Thyroid gland (tissue), 4 donors: ENCODE results near the gene MAGEH1. TPM values are rescaled to one million over a fixed set of nuclear protein-coding genes. Genes with fewer than 3 reads are reported as not detected.

ENCODE experiments used
- DNase-seq, 2 donors: peaks; one replicate each; pipeline ENCODE4 v3.0.0-alpha.2; 2019
- H3K27ac ChIP-seq, 3 donors: fragments of 200-600 bp; sonication (generic); 1 replicate in 2 of 3; 2 replicates in 1 of 3; pipeline ENCODE4 v1.5.1; 2016 to 2019; ENCODE audit warnings: mild to moderate bottlenecking in 1 of 3, moderate library complexity in 1 of 3
- H3K27me3 ChIP-seq: fragments of 200-600 bp; sonication (generic); one replicate; pipeline ENCODE4 v1.5.1; 2019
- H3K36me3 ChIP-seq, 2 donors: fragments of 200-600 bp; sonication (generic); one replicate each; pipeline ENCODE4 v1.5.1; 2016 to 2019
- H3K4me1 ChIP-seq, 2 donors: fragments of 200-600 bp; sonication (generic); one replicate each; pipeline ENCODE4 v1.5.1; 2017 to 2019
- H3K4me3 ChIP-seq, 3 donors: fragments of 200-600 bp; sonication (generic); replicated peaks in 1 of 3; 1 replicate in 2 of 3; 2 replicates in 1 of 3; pipeline ENCODE4 v1.5.1; 2016; ENCODE audit warnings: mild to moderate bottlenecking in 1 of 3
- H3K9me3 ChIP-seq: fragments of 200-600 bp; sonication (generic); one replicate; pipeline ENCODE4 v1.5.1; 2017
- CTCF ChIP-seq, 6 experiments: fragments of 200-600 bp in 3 of 6; fragments of 450-650 bp in 3 of 6; sonication (generic) in 3 of 6; IDR thresholded peaks; one replicate each; pipeline ENCODE4 v1.5.1; 2016 to 2019; ENCODE audit warnings: antibody characterized with exemption in 6 of 6, mild to moderate bottlenecking in 2 of 6, inconsistent platforms in 1 of 6, moderate library complexity in 1 of 6
- POLR2A ChIP-seq, 2 donors: fragments of 450-650 bp; IDR thresholded peaks; one replicate each; pipeline ENCODE4 v1.6.1; 2017; ENCODE audit warnings: antibody characterized with exemption in 2 of 2, mild to moderate bottlenecking in 2 of 2, moderate library complexity in 1 of 2
- WGBS, 2 donors: methylation state at CpG; one replicate each; pipeline ENCODE4 v1.1.5; 2017; 5-methylcytosine and 5-hydroxymethylcytosine counted together
- intact Hi-C: fragments of 100-400 bp; cut with DNase I; formaldehyde crosslinking; loops from one replicate; pipeline ENCODE4 v1.15.1; 2023
- microRNA-seq: library from miRNA; unstranded; fragments of <30 nt; microRNA quantifications from one replicate; pipeline ENCODE4, GENCODE V29; 2016
- small RNA-seq: library from RNA; depleted of rRNA; stranded (forward); fragments of <200 nt; gene quantifications from one replicate; pipeline ENCODE3, GENCODE V24; 2016
- total RNA-seq, 4 donors: library from RNA; depleted of rRNA; stranded (reverse); fragments of >200 nt; gene quantifications; one replicate each; pipeline ENCODE4 v1.2.3, GENCODE V29; 2016

MAGEH1 gene
- total RNA-seq, 4 donors from 2014 or later: 34.5 to 74.0 (median 54.4) TPM

- Histone ChIP-seq H3K9me3 (no peaks in the 10 kb centered on the region), H3K36me3 (no peaks in the 10 kb centered on the region), H3K27ac (peak within 1 kb of the TSS; percentile 77 to 98 (median 90)), H3K27me3 (no peaks in the 10 kb centered on the region), H3K4me3 (peak within 1 kb of the TSS; percentile 1 to 40 (median 15)), H3K4me1 (no peaks in the 10 kb centered on the region)
- peak; percentile 48 to 61 for DNase-seq
- TF ChIP-seq POLR2A (IDR thresholded peaks at IDR 0.05) (peak in 1 of 2 donors; percentile 29), CTCF (IDR thresholded peaks at IDR 0.05) (peak in 1 of 6 experiments; percentile 11)
- WGBS, 2 donors: 0 to 1% methylated on average over 25 to 31 of the region's 34 CpGs
- intact Hi-C loops: no loop called here
Observed at GRCh38 chrX:55489314-55490009, 37.5 kb downstream of the MAGEH1 start, which contains the start of gene USP51. TSS of gene USP51 (minus strand) at chrX:55489848. CDS start at chrX:55488939, 909 bp downstream.

GRCh38 chrX:55490121-55490520 lies 38.2 kb downstream of the MAGEH1 start:
- no peaks in the 10 kb centered on the region for H3K36me3 ChIP-seq
- TF ChIP-seq POLR2A (IDR thresholded peaks at IDR 0.05) (no peak), CTCF (IDR thresholded peaks at IDR 0.05) (no peak)
- no peak for DNase-seq
- intact Hi-C loops: no loop called here
- peak overlapping the region in 1 of 3 donors; percentile 40 for H3K4me3 ChIP-seq
- 69 to 77% methylated on average over 4 of the region's 4 CpGs for WGBS, 2 donors
- peak overlapping the region; percentile 77 to 98 (median 90) for H3K27ac ChIP-seq
- no peaks in the 10 kb centered on the region for H3K9me3 ChIP-seq
- H3K27me3 ChIP-seq: no peaks in the 10 kb centered on the region
- no peaks in the 10 kb centered on the region for H3K4me1 ChIP-seq

- intact Hi-C loops: no loop called here
- Histone ChIP-seq H3K9me3 (no peaks in the 10 kb centered on the region), H3K27ac (no peak overlapping the region), H3K4me3 (no peak overlapping the region), H3K36me3 (no peaks in the 10 kb centered on the region), H3K4me1 (no peaks in the 10 kb centered on the region), H3K27me3 (no peaks in the 10 kb centered on the region)
- DNase-seq: no peak
- WGBS, 2 donors: 72 to 88% methylated on average over 3 to 4 of the region's 4 CpGs
- TF ChIP-seq CTCF (IDR thresholded peaks at IDR 0.05) (no peak), POLR2A (IDR thresholded peaks at IDR 0.05) (no peak)
Observed at GRCh38 chrX:55490974-55491373, 39.0 kb downstream of the MAGEH1 start.

Small RNA genes lying within 50 kb of the gene (microRNA-seq; reads per million reads assigned to microRNA genes)
- gene MIR4536-1 (not detected), gene MIR4536-2 (not detected)

Small RNA genes lying within 50 kb of the gene (small RNA-seq; reads per million reads assigned to genes)
- gene MIR4536-2: not detected

Other genes starting within 250 kb of the MAGEH1 start
- gene PAGE5, start 231.8 kb upstream of the MAGEH1 start, total RNA-seq: not detected
- not detected for gene PAGE3, start 187.2 kb upstream of the MAGEH1 start, total RNA-seq
- 10 to 100 TPM in 1 of 4 donors, 1 to 10 TPM in 3; 5.5 to 12.7 (median 8.5) TPM for gene USP51, start 37.7 kb downstream of the MAGEH1 start, total RNA-seq
- not detected for gene FOXR2, start 171.3 kb downstream of the MAGEH1 start, total RNA-seq